Kidney epithelial cell (primary cell): Measurements from ENCODE around the gene OR14K1. TPM values are rescaled to one million over a fixed set of nuclear protein-coding genes. Genes with fewer than 3 reads are reported as not detected.
"Not testable (repeated sequence)": the region's sequence is repeated elsewhere in the genome, so short reads cannot be mapped to it uniquely, and the experiment has no call there.

Source experiments
- DNase-seq: peaks from one replicate; pipeline ENCODE4 v3.0.0-alpha.2; 2010; ENCODE audit warnings: low read depth
- H3K27me3 ChIP-seq: 2 replicates; pipeline ENCODE4 v1.6.0; 2011; ENCODE audit warnings: low read length; ENCODE audit not compliant: control insufficient read depth, insufficient read depth
- H3K36me3 ChIP-seq: 2 replicates; pipeline ENCODE4 v1.5.1; 2011; ENCODE audit warnings: low read length; ENCODE audit not compliant: control insufficient read depth, insufficient read depth
- H3K4me3 ChIP-seq: 2 replicates; pipeline ENCODE4 v1.5.1; 2011; ENCODE audit warnings: low read depth, mild to moderate bottlenecking, control low read depth, low read length
- total RNA-seq: library from RNA; depleted of rRNA; stranded (reverse); fragments of >200 nt; gene quantifications from 2 replicates; pipeline ENCODE4 v1.2.3, GENCODE V29; 2015
- TF ChIP-seq, protein P1 (sequence below): IDR thresholded peaks from 2 replicates; pipeline ENCODE4 v1.5.1; 2011; ENCODE audit warnings: mild to moderate bottlenecking, moderate library complexity, low read length, control low read depth, inconsistent platforms; ENCODE audit not compliant: insufficient read depth, poor library complexity, severe bottlenecking

The OR14K1 gene
- total RNA-seq, 1 donor from 2014 or later = not detected

DNA sequence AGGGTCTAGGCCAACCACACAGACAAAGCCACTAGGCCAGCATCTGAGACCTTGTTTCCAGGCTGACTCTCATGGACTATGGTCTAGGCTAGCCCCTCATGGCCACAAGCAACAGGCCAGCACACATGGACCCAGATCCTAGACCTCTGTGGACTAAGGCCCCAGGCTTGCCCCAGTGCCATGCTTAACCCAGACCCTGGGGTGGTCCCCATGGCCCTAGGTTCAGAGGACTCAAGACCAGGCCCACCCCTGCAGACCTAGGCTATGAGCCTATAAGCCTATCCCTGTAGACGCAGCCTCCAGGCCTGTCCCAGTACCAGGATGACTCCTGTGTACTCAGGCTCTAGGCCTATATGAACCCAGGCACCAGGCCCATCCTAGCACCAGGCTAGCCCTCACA is 11.5 kb downstream of the OR14K1 start:
- no peak overlapping the region for H3K4me3 ChIP-seq
- H3K27me3 ChIP-seq = no peaks in the 10 kb centered on the region
- H3K36me3 ChIP-seq = no peaks in the 10 kb centered on the region
- TF ChIP-seq, protein P1, sequence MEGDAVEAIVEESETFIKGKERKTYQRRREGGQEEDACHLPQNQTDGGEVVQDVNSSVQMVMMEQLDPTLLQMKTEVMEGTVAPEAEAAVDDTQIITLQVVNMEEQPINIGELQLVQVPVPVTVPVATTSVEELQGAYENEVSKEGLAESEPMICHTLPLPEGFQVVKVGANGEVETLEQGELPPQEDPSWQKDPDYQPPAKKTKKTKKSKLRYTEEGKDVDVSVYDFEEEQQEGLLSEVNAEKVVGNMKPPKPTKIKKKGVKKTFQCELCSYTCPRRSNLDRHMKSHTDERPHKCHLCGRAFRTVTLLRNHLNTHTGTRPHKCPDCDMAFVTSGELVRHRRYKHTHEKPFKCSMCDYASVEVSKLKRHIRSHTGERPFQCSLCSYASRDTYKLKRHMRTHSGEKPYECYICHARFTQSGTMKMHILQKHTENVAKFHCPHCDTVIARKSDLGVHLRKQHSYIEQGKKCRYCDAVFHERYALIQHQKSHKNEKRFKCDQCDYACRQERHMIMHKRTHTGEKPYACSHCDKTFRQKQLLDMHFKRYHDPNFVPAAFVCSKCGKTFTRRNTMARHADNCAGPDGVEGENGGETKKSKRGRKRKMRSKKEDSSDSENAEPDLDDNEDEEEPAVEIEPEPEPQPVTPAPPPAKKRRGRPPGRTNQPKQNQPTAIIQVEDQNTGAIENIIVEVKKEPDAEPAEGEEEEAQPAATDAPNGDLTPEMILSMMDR = no peak
- no peak for DNase-seq

DNA sequence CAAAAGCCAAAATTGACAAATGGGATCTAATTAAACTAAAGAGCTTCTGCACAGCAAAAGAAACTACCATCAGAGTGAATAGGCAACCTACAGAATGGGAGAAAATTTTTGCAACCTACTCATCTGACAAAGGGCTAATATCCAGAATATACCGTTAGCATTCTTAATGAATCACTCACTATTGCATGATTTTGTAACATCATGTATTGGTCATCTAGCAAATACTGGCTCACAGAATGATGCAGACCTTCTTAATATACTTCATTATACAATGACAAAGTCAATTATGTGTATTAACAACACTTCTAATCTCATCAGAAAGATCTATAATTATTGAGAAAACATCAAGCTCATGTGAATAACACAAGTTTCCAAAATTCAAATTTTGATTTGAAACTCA is 15.9 kb downstream of the OR14K1 start:
- not testable (repeated sequence) for H3K36me3 ChIP-seq, H3K4me3 ChIP-seq, H3K27me3 ChIP-seq, DNase-seq

DNA sequence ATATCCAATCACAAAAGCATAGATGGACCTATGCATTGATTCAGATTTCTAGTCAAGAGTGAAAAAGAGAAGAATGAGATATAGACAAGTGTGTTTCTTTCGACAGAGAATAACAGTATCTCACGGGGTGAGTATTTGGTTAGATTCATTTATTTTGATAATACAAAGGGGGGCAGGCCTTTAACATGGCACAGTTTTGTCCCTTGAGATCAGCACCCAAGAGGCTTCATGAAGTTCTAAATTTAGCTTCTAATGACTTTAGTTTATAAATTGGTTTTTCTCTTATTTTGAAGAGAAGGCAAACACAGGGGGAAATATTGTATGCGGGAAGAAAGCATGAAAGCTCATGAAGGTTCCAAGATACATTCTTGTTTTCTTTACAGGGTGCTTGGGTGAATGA is 22.0 kb downstream of the OR14K1 start, which contains the start of gene OR1C1:
Gene OR1C1 (minus strand): TSS at position 101 of the 400 bp plus-strand sequence. CDS start 2,150 bp downstream, outside the sequence.
- Histone ChIP-seq H3K36me3 (no peaks in the 10 kb centered on the region), H3K27me3 (no peaks in the 10 kb centered on the region), H3K4me3 (no peak within 1 kb of the TSS)
- DNase-seq = no peak
- TF ChIP-seq, protein P1 = no peak

DNA sequence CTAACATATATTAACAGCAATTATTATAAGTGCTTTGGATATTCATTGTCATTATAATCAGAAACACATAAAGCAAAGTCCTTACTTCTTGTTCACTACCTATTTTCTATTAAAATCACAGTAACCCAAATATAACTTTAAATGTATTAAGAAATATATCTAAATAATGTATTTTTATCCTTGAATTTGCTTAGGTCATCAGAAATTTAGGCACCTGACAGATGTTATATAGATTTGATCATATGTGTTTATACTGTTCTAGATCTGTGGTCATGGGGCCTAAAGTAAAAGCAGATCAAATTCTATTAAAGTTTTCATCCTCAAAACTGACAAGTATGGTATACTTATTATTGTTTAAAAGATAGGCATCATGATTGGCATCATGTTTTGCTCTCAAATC is 31.2 kb downstream of the OR14K1 start:
- no peaks in the 10 kb centered on the region for H3K27me3 ChIP-seq
- no peak for DNase-seq
- TF ChIP-seq, protein P1 = no peak
- no peaks in the 10 kb centered on the region for H3K36me3 ChIP-seq
- H3K4me3 ChIP-seq = no peak overlapping the region

Other genes with a start within 250 kb of the OR14K1 start
- gene OR2C3, start 202.2 kb upstream of the OR14K1 start, total RNA-seq = 0.04 and 0.07 TPM in 2 replicates
- 0.04 TPM in 1 of 2 replicates, not detected in the other for gene GCSAML, start 189.5 kb upstream of the OR14K1 start, total RNA-seq
- not detected in 2 replicates for gene OR2G2, start 150.3 kb upstream of the OR14K1 start, total RNA-seq
- not detected in 2 replicates for gene OR2G3, start 133.0 kb upstream of the OR14K1 start, total RNA-seq
- not detected in 2 replicates for gene OR13G1, start 58.9 kb upstream of the OR14K1 start, total RNA-seq
- not detected in 2 replicates for gene OR6F1, start 22.0 kb upstream of the OR14K1 start, total RNA-seq
- gene OR14A2, start 9.5 kb downstream of the OR14K1 start, total RNA-seq = not detected in 2 replicates
- not detected in 2 replicates for gene OR1C1, start 21.9 kb downstream of the OR14K1 start, total RNA-seq
- not detected in 2 replicates for gene OR14A16, start 85.5 kb downstream of the OR14K1 start, total RNA-seq
- gene OR11L1, start 103.3 kb downstream of the OR14K1 start, total RNA-seq = not detected in 2 replicates
- gene TRIM58, start 118.6 kb downstream of the OR14K1 start, total RNA-seq = 4.2 and 5.3 TPM in 2 replicates
- 1.0 and 1.8 TPM in 2 replicates for gene OR2W3, start 157.0 kb downstream of the OR14K1 start, total RNA-seq
- not detected in 2 replicates for gene OR2T8, start 181.6 kb downstream of the OR14K1 start, total RNA-seq
- gene OR2AJ1, start 186.3 kb downstream of the OR14K1 start, total RNA-seq = not detected in 2 replicates
- gene OR2L8, start 210.2 kb downstream of the OR14K1 start, total RNA-seq = not detected in 2 replicates
- gene OR2AK2, start 226.6 kb downstream of the OR14K1 start, total RNA-seq = not detected in 2 replicates